ENCODE results near the gene ABI3BP.
A peak's percentile ranks its signal among the peaks of the same experiment; 100 is the strongest.
"Not testable (repeated sequence)": the region's sequence is repeated elsewhere in the genome, so short reads cannot be mapped to it uniquely, and the experiment has no call there.

ABI3BP gene

GRCh38 chr3:100978011-100978659, 15.1 kb downstream of the ABI3BP start:
- no peak for DNase-seq

DNA sequence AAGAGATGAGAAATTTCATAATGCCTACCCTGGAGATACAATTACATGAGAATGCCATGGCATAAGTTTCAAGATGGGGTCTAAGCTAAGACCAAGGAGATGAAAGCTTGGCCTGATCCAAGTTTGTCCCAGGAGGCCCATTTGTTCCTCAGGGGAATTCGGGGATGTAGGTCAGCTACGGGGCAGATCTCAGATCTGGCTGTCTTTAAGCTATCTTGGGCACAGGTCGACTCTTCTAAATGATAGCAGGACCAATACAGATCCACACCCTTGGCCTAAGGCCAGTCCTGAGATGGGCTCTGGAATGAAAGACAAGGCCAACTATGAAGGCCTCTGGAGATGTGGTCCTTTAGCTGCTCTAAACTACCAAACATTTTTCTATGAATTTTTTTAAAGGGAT, 16.6 kb downstream of the ABI3BP start:
- no peak for DNase-seq

- DNase-seq = no peak
These were observed 17.5 kb downstream of the ABI3BP start for GRCh38 chr3:100975714-100976113.

- no peak for DNase-seq
These were observed 19.6 kb downstream of the ABI3BP start for GRCh38 chr3:100973594-100973993.

DNA sequence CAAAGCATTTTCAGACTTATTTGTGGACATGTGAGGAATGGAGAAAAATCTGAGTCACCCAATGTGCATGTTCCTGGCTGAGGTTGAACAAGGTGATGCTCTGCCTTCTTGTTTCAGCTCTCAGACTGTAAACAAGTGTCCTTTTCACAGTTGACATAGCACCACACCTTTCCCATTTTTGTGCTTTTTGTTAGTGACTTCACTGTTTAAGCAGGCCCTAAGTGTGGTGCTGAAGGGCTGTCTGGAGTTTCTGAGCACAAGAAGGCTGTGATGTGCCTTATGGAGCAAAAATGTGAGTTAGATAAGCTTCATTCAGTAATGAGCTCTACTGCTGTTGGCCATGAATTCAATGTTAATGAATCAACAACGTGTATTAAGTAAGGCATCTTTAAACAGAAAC, 20.4 kb downstream of the ABI3BP start:
- DNase-seq = no peak

DNA sequence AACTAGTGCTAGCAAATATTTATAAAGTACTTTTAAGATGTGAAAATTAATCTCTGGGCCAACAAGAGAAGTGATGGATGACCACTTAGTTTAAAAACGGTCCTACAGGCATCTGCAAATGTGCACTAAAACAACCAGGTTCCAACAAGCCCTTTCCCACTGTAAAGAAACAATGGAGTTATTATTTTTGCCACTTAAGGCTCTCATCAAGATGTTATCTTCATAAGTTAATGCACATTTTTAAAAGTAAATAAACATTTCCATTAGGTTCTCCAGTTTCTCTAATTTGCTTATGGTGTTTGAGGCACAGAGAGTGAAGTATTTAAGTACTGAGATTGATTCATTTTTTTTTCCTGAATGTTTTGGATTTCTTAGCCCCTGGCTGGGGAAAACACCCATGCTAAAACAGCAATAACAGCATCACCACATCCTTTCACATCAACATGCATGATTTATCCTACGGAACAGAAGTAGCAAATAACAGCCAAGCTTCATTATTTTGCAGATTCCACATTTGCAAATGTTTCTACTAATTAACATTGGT, 20.8 kb downstream of the ABI3BP start:
- DNase-seq = no peak

GRCh38 chr3:100971798-100972197, 21.4 kb downstream of the ABI3BP start:
- no peak for DNase-seq

- no peak for DNase-seq
These were observed 22.7 kb downstream of the ABI3BP start for GRCh38 chr3:100970477-100970990.

GRCh38 chr3:100968932-100969906, 24.0 kb downstream of the ABI3BP start:
- no peak for DNase-seq

GRCh38 chr3:100966807-100967206, 26.4 kb downstream of the ABI3BP start:
- no peak for DNase-seq

DNA sequence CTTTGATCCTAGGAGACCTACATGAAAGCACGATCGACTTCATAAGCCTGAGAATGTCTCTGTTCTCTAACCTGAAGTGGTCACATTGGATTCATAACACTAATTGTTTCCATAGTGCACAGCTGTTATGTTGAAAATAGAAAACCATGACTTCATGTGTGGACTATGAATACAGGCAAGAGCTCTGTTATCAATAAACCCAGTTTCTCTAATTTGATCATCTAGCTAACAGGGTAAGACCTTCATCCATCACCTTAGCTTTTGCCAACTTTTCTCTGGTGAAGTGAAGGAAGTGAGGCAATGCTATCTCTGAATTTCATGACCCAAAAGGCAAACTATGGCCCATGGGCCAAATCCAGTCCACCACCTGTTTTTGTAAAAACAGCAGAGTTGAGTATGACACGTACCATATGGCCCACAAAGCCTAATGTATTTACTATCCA, 27.2 kb downstream of the ABI3BP start:
- DNase-seq = no peak

GRCh38 chr3:100963041-100963440, 30.2 kb downstream of the ABI3BP start:
- no peak for DNase-seq

GRCh38 chr3:100957261-100957986, 35.8 kb downstream of the ABI3BP start:
- DNase-seq = peak; percentile 41

DNA sequence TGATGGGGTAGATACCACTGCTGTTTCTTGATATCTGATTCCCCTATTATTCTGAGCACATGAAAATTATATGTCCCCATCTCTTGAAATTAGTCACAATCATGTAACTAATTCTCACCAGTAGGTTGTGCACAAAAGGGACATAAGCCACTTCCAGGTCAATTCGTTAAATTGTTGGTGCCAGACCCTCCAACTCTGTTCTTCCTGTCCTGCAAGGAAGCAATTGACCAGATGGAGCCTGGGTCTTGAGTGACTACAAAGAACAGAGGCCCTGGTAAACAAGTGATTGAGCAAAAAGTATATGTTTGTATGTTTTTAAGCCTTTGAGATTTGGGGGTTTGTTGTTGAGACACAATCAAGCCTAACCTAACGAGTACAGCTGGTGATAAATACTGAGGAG, 36.9 kb downstream of the ABI3BP start:
- DNase-seq = no peak

- peak; percentile 80 for DNase-seq
These were observed 38.2 kb downstream of the ABI3BP start for GRCh38 chr3:100954990-100955389.

GRCh38 chr3:100954199-100954935, 38.9 kb downstream of the ABI3BP start:
- no peak for DNase-seq

- no peak for DNase-seq
These were observed 40.1 kb downstream of the ABI3BP start for GRCh38 chr3:100953103-100953502.

DNA sequence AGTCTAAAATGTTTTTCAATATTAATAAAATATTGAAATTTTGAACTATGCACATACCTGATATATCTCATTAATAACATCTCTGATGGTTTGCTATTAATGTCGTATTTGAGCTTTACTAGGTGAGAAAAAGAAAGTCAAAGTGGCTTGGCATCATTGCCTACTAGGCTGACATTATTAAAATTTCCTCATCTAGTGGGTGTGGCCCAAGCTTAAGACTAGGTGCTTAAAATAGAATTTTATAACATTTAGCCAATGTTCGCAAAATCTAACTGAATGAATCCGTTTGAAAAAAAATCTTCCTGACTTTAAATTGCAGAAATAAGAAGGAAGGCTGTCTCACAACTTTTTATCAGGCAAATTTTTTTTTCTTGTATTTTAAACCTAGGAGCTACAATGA, 46.1 kb downstream of the ABI3BP start:
- DNase-seq = no peak

GRCh38 chr3:100946096-100946495, 47.1 kb downstream of the ABI3BP start:
- not testable (repeated sequence) for DNase-seq

GRCh38 chr3:100941451-100941850, 51.8 kb downstream of the ABI3BP start:
- no peak for DNase-seq

- no peak for DNase-seq
These were observed 52.2 kb downstream of the ABI3BP start for GRCh38 chr3:100941041-100941440.

GRCh38 chr3:100936931-100937330, 56.3 kb downstream of the ABI3BP start:
- DNase-seq = no peak

Data from NCI-H226 (cell line).